ENCODE data around the gene SPHK1.

DNA sequence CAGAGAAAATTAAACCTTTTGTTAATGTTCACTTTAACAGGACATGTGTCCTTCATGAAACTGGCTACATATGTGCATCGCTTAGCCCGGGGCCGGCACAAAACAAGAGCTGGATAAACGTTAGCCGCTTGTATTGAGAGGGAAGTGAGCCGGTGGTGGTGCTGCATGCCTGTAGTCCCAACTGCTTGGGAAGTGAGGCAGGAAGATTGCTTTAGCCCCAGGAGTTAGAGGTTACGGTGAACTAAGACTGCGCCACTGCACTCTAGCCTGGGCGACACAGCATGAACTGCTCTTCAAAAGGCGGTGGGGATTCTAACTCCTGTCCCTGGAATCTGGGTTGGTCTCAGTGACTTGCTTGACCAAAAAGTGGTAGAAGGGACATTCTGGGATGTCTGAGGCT lies 15.0 kb upstream of the SPHK1 start:
- no peak for TF ChIP-seq CTCF (IDR thresholded peaks at IDR 0.05)
- no peak for TF ChIP-seq POLR2AphosphoS5 (IDR thresholded peaks at IDR 0.05; ENCODE audit: low read depth, low read length)
- TF ChIP-seq SIN3A (IDR thresholded peaks at IDR 0.05; ENCODE audit: borderline replicate concordance, insufficient read depth, low read depth, low read length) = no peak
- no peak for TF ChIP-seq TCF7L2 (IDR thresholded peaks at IDR 0.05; ENCODE audit: low read depth, low read length)
- no peak for TF ChIP-seq REST (IDR thresholded peaks at IDR 0.05; ENCODE audit: insufficient read depth in 1 of 2, low read depth in 2 of 2, low read length in 1 of 2)

Data from Panc1 (cell line).